ENCODE results near the gene KRTAP3-1.

Gene KRTAP3-1

GRCh38 chr17:40975516-40975915 is 33.4 kb downstream of the KRTAP3-1 start:
- no peak for DNase-seq (ENCODE audit: low read depth)

- DNase-seq (ENCODE audit: low read depth): no peak
Measured at GRCh38 chr17:40974366-40974765, 34.6 kb downstream of the KRTAP3-1 start.

GRCh38 chr17:40967582-40967981 is 41.3 kb downstream of the KRTAP3-1 start:
- DNase-seq (ENCODE audit: low read depth): no peak

- no peak for DNase-seq (ENCODE audit: low read depth)
Measured at GRCh38 chr17:40966848-40967247, 42.1 kb downstream of the KRTAP3-1 start, which contains the start of gene KRT39. Gene KRT39 (minus strand): TSS chr17:40966948. CDS start chr17:40966856, 92 bp downstream.

- DNase-seq (ENCODE audit: low read depth): no peak
Measured at GRCh38 chr17:40963838-40964237, 45.1 kb downstream of the KRTAP3-1 start.

- no peak for DNase-seq (ENCODE audit: low read depth)
Measured at GRCh38 chr17:40962059-40962561, 46.8 kb downstream of the KRTAP3-1 start.

GRCh38 chr17:40961591-40961990 is 47.3 kb downstream of the KRTAP3-1 start:
- DNase-seq (ENCODE audit: low read depth): no peak

- DNase-seq (ENCODE audit: low read depth): no peak
Measured at GRCh38 chr17:40960144-40960543, 48.8 kb downstream of the KRTAP3-1 start.

Data from stimulated activated CD8-positive, alpha-beta memory T cell treated with anti-CD3 and anti-CD28 coated beads, Interleukin-4, amount 100 ng/mL, for 24 hours (primary cell).